Measurements from ENCODE around the gene NACA2. TPM values are rescaled to one million over a fixed set of nuclear protein-coding genes. Genes with fewer than 3 reads are reported as not detected.
"Not testable (repeated sequence)": the region's sequence is repeated elsewhere in the genome, so short reads cannot be mapped to it uniquely, and the experiment has no call there.

NACA2 gene
- total and polyA plus RNA-seq, 7 donors, result 0.04 TPM; not detected in 6

- H3K4me1 ChIP-seq, result no peaks in the 10 kb centered on the region
- intact Hi-C loops (cut with DNase I), result no loop called here
- no peak for DNase-seq
- H3K27ac ChIP-seq, result no peak overlapping the region
- no peak for ATAC-seq
- no peak overlapping the region for H3K4me3 ChIP-seq
- H3K27me3 ChIP-seq (ENCODE audit: insufficient read depth in 3 of 3, low read length in 2 of 3), result peaks cover 0 to 4% (median 0%) of the 10 kb centered on the region in 3 donors
- peaks cover 9% of the 10 kb centered on the region for H3K9me3 ChIP-seq
- no peak for TF ChIP-seq CTCF (IDR thresholded peaks at IDR 0.05)
- H3K36me3 ChIP-seq (ENCODE audit: insufficient read depth in 1 of 2, low read depth in 1 of 2), result no peaks in the 10 kb centered on the region
- 58 to 79% (median 70%) methylated on average over 1 of the region's 1 CpG for WGBS, 3 donors
Measured at GRCh38 chr17:61570118-61570517, 20.9 kb downstream of the NACA2 start.

- H3K4me3 ChIP-seq; ATAC-seq; H3K4me1 ChIP-seq; DNase-seq; H3K9me3 ChIP-seq; H3K27me3 ChIP-seq (ENCODE audit: insufficient read depth in 3 of 3, low read length in 2 of 3); intact Hi-C loops (cut with DNase I); H3K36me3 ChIP-seq (ENCODE audit: insufficient read depth in 1 of 2, low read depth in 1 of 2); H3K27ac ChIP-seq: not testable (repeated sequence)
- 91 to 93% (median 92%) methylated on average over 5 of the region's 5 CpGs for WGBS, 3 donors
Measured at GRCh38 chr17:61569525-61569924, 21.5 kb downstream of the NACA2 start.

- intact Hi-C loops (cut with DNase I), result no loop called here
- ATAC-seq (no peak), DNase-seq (no peak)
- no peak for TF ChIP-seq CTCF (IDR thresholded peaks at IDR 0.05)
- Histone ChIP-seq H3K9me3 (peaks cover 9% of the 10 kb centered on the region), H3K4me3 (no peak overlapping the region), H3K4me1 (no peaks in the 10 kb centered on the region), H3K36me3 (ENCODE audit: insufficient read depth in 1 of 2, low read depth in 1 of 2) (no peaks in the 10 kb centered on the region), H3K27ac (no peak overlapping the region), H3K27me3 (ENCODE audit: insufficient read depth in 3 of 3, low read length in 2 of 3) (no peaks in the 10 kb centered on the region)
- 82 to 88% (median 82%) methylated on average over 14 of the region's 14 CpGs for WGBS, 3 donors
Measured at GRCh38 chr17:61568219-61569072, 22.6 kb downstream of the NACA2 start.

- Histone ChIP-seq H3K9me3 (peaks cover 9% of the 10 kb centered on the region), H3K27ac (no peak overlapping the region), H3K4me1 (no peaks in the 10 kb centered on the region), H3K4me3 (no peak overlapping the region), H3K36me3 (ENCODE audit: insufficient read depth in 1 of 2, low read depth in 1 of 2) (no peaks in the 10 kb centered on the region), H3K27me3 (ENCODE audit: insufficient read depth in 3 of 3, low read length in 2 of 3) (no peaks in the 10 kb centered on the region)
- TF ChIP-seq CTCF (IDR thresholded peaks at IDR 0.05), result no peak
- DNase-seq (no peak), ATAC-seq (no peak)
- WGBS, 3 donors, result 69 to 73% (median 71%) methylated on average over 4 of the region's 4 CpGs
- intact Hi-C loops (cut with DNase I), result no loop called here
Measured at GRCh38 chr17:61567045-61567802, 23.8 kb downstream of the NACA2 start.

GRCh38 chr17:61566448-61566847 is 24.6 kb downstream of the NACA2 start:
- 81 to 86% (median 81%) methylated on average over 5 of the region's 5 CpGs for WGBS, 3 donors
- H3K4me1 ChIP-seq; intact Hi-C loops (cut with DNase I); H3K4me3 ChIP-seq; H3K27me3 ChIP-seq (ENCODE audit: insufficient read depth in 3 of 3, low read length in 2 of 3); H3K27ac ChIP-seq; ATAC-seq; H3K36me3 ChIP-seq (ENCODE audit: insufficient read depth in 1 of 2, low read depth in 1 of 2); DNase-seq; H3K9me3 ChIP-seq: not testable (repeated sequence)

- ATAC-seq; intact Hi-C loops (cut with DNase I): not testable (repeated sequence)
Measured at GRCh38 chr17:61565850-61566249, 25.2 kb downstream of the NACA2 start.

More at GRCh38 chr17:61565850-61566249, 25.2 kb downstream of the NACA2 start:
- not testable (repeated sequence) for H3K27me3 ChIP-seq (ENCODE audit: insufficient read depth in 3 of 3, low read length in 2 of 3); H3K4me1 ChIP-seq; H3K9me3 ChIP-seq; H3K4me3 ChIP-seq; DNase-seq; H3K36me3 ChIP-seq (ENCODE audit: insufficient read depth in 1 of 2, low read depth in 1 of 2); H3K27ac ChIP-seq

All from psoas muscle (tissue), 8 donors.